Liver (tissue), 9 donors: Measurements from ENCODE around the gene NFIX. TPM values are rescaled to one million over a fixed set of nuclear protein-coding genes. Genes with fewer than 3 reads are reported as not detected.

Experiments used
- DNase-seq: peaks from one replicate; pipeline ENCODE4 v3.0.0-alpha.2; 2017; ENCODE audit warnings: low spot score
- H3K27ac ChIP-seq, 2 donors: one replicate each; pipeline ENCODE4 v1.7.0; 2013; ENCODE audit warnings: inconsistent platforms in 2 of 2, low read length in 2 of 2, control low read depth in 1 of 2, low read depth in 1 of 2, mild to moderate bottlenecking in 1 of 2
- H3K27me3 ChIP-seq, 4 donors: one replicate each; pipeline versions ENCODE4 v1.6.1 to v1.7.0; 2013; ENCODE audit warnings: low read length in 3 of 4, inconsistent platforms in 1 of 4, mild to moderate bottlenecking in 1 of 4, moderate library complexity in 1 of 4; ENCODE audit not compliant: control insufficient read depth in 4 of 4, insufficient read depth in 4 of 4
- H3K36me3 ChIP-seq, 4 donors: one replicate each; pipeline versions ENCODE4 v1.6.1 to v1.7.0; 2013; ENCODE audit warnings: low read length in 3 of 4, mild to moderate bottlenecking in 3 of 4, low read depth in 1 of 4, moderate library complexity in 1 of 4; ENCODE audit not compliant: control insufficient read depth in 4 of 4, insufficient read depth in 3 of 4
- H3K4me1 ChIP-seq, 4 donors: one replicate each; pipeline versions ENCODE4 v1.6.1 to v1.7.0; 2013; ENCODE audit warnings: low read length in 3 of 4, mild to moderate bottlenecking in 3 of 4, moderate library complexity in 1 of 4; ENCODE audit not compliant: control insufficient read depth in 4 of 4, insufficient read depth in 4 of 4
- H3K4me3 ChIP-seq, 3 donors: one replicate each; pipeline versions ENCODE4 v1.6.1 to v1.7.0; 2013; ENCODE audit warnings: low read length in 3 of 3, control low read depth in 1 of 3, low read depth in 1 of 3, mild to moderate bottlenecking in 1 of 3
- H3K9ac ChIP-seq, 2 donors: one replicate each; pipeline ENCODE4 v1.7.0; 2013; ENCODE audit warnings: low read length in 2 of 2, mild to moderate bottlenecking in 2 of 2, moderate library complexity in 2 of 2, control low read depth in 1 of 2, low read depth in 1 of 2
- H3K9me3 ChIP-seq, 4 donors: one replicate each; pipeline versions ENCODE4 v1.6.1 to v1.7.0; 2013; ENCODE audit warnings: low read length in 3 of 4; ENCODE audit not compliant: control insufficient read depth in 4 of 4
- EGR1 ChIP-seq, 2 donors: IDR thresholded peaks; 2 replicates each; pipeline ENCODE4 v1.6.1; 2016 to 2018; ENCODE audit warnings: antibody characterized with exemption in 2 of 2, low read depth in 2 of 2
- FOXA2 ChIP-seq: IDR thresholded peaks from 2 replicates; pipeline ENCODE4 v1.6.1; 2016; ENCODE audit warnings: antibody characterized with exemption
- GABPA ChIP-seq, 2 donors: IDR thresholded peaks in 1 of 2; conservative IDR thresholded peaks in 1 of 2; 2 replicates each; pipeline ENCODE4 v1.6.1; 2016; ENCODE audit warnings: antibody characterized with exemption in 2 of 2, mild to moderate bottlenecking in 1 of 2, moderate library complexity in 1 of 2
- HNF4G ChIP-seq: IDR thresholded peaks from 2 replicates; pipeline ENCODE4 v1.6.1; 2016; ENCODE audit warnings: antibody characterized with exemption
- JUND ChIP-seq, 2 donors: IDR thresholded peaks; 2 replicates each; pipeline ENCODE4 v1.6.1; 2016; ENCODE audit warnings: antibody characterized with exemption in 2 of 2
- NR2F2 ChIP-seq: IDR thresholded peaks from 2 replicates; pipeline ENCODE4 v1.6.1; 2016; ENCODE audit warnings: antibody characterized with exemption
- TAF1 ChIP-seq: conservative IDR thresholded peaks from 2 replicates; pipeline ENCODE4 v1.6.1; 2016; ENCODE audit warnings: antibody characterized with exemption, mild to moderate bottlenecking
- YY1 ChIP-seq: IDR thresholded peaks from 2 replicates; pipeline ENCODE4 v1.6.1; 2016; ENCODE audit warnings: antibody characterized with exemption, mild to moderate bottlenecking
- WGBS: extraction: QIAGEN DNeasy Blood & Tissue Kit; methylation state at CpG from one replicate; pipeline ENCODE4 v1.1.7; 2013; 5-methylcytosine and 5-hydroxymethylcytosine counted together
- polyA plus RNA-seq, 2 donors: library from polyadenylated mRNA; stranded (reverse) in 1 of 2; unstranded in 1 of 2; fragments of 200-250 nt in 1 of 2; fragments of >200 nt in 1 of 2; fragmentation: Nextera tagmentation in 1 of 2; extraction: Ambion mirVana in 1 of 2; gene quantifications; one replicate each; pipeline versions ENCODE4 v1.2.1 to v1.2.3, GENCODE V29; 2013 to 2015
- total RNA-seq, 2 donors: library from RNA; depleted of rRNA; stranded (reverse); fragments of >200 nt; gene quantifications; one replicate each; pipeline ENCODE4 v1.2.3, GENCODE V29; 2014
- TF ChIP-seq, protein P1 (sequence below): IDR thresholded peaks from 2 replicates; pipeline ENCODE4 v1.6.1; 2016; ENCODE audit warnings: antibody characterized with exemption
- TF ChIP-seq, protein P2 (sequence below): IDR thresholded peaks from 2 replicates; pipeline ENCODE4 v1.6.1; 2016; ENCODE audit warnings: antibody characterized with exemption
- TF ChIP-seq, protein P3 (sequence below): fragments of 150-350 bp; IDR thresholded peaks from 2 replicates; pipeline ENCODE4 v1.5.1; 2017; ENCODE audit warnings: improper control_type of control experiment, low read depth, low read length; ENCODE audit not compliant: missing input control
- TF ChIP-seq, protein P4 (sequence below): IDR thresholded peaks from 2 replicates; pipeline ENCODE4 v1.6.1; 2016; ENCODE audit warnings: antibody characterized with exemption, mild to moderate bottlenecking
- donor health status: healthy.
- donor health status: healthy.
- donor health status: healthy.
- donor health status: healthy.
- donor health status: healthy.

The NFIX gene
- total and polyA plus RNA-seq, 4 donors, result 3.3 to 18.4 (median 12.6) TPM

DNA sequence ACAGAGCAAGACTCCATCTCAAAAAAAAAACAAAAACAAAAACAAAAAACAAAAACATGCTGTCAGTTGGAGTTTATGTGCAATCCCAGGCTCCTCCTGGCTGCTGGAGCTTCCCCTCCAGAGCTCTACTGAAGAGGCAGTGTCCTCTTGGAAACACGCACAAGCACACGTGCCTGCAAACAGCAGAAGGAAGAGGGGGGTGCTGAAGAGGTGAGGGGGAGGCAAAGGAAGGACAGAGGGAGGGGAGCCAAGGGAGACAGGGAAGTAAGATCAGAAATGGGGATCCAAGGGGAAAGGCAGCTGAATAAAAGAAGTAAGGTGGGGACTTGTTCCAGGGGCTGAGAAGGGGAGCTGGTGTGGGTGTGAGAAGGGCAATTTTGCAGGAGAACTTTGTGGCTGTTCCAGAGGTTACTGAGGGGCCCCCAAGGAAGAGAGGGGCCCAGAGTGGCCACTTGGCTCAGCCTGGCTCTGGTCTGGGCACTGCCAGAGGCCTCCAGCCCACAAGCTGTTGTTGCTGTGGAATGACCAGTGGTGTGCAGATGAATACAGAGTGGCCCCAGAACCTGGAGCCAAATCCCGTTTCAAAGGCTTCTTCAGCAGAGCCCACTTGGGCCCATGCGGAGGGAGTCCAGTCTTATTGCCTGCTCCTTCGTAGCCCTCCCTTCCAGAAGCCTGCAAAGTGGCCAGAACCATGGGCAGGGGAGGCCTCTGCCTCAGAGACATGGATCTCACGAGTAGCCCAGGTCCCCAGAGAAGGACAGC lies 73.0 kb downstream of the NFIX start:
- Histone ChIP-seq H3K27me3 (no peaks in the 10 kb centered on the region), H3K4me3 (no peak overlapping the region), H3K4me1 (peaks cover 0 to 9% (median 2%) of the 10 kb centered on the region in 4 donors), H3K9ac (no peak overlapping the region), H3K36me3 (no peaks in the 10 kb centered on the region), H3K27ac (no peak overlapping the region), H3K9me3 (no peaks in the 10 kb centered on the region)
- TF ChIP-seq, protein P1, sequence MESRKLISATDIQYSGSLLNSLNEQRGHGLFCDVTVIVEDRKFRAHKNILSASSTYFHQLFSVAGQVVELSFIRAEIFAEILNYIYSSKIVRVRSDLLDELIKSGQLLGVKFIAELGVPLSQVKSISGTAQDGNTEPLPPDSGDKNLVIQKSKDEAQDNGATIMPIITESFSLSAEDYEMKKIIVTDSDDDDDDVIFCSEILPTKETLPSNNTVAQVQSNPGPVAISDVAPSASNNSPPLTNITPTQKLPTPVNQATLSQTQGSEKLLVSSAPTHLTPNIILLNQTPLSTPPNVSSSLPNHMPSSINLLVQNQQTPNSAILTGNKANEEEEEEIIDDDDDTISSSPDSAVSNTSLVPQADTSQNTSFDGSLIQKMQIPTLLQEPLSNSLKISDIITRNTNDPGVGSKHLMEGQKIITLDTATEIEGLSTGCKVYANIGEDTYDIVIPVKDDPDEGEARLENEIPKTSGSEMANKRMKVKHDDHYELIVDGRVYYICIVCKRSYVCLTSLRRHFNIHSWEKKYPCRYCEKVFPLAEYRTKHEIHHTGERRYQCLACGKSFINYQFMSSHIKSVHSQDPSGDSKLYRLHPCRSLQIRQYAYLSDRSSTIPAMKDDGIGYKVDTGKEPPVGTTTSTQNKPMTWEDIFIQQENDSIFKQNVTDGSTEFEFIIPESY, result no peak
- TF ChIP-seq YY1, result no peak
- TF ChIP-seq, protein P2, sequence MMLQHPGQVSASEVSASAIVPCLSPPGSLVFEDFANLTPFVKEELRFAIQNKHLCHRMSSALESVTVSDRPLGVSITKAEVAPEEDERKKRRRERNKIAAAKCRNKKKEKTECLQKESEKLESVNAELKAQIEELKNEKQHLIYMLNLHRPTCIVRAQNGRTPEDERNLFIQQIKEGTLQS, result no peak
- no peak for TF ChIP-seq TAF1
- TF ChIP-seq FOXA2, result no peak
- TF ChIP-seq, protein P3, sequence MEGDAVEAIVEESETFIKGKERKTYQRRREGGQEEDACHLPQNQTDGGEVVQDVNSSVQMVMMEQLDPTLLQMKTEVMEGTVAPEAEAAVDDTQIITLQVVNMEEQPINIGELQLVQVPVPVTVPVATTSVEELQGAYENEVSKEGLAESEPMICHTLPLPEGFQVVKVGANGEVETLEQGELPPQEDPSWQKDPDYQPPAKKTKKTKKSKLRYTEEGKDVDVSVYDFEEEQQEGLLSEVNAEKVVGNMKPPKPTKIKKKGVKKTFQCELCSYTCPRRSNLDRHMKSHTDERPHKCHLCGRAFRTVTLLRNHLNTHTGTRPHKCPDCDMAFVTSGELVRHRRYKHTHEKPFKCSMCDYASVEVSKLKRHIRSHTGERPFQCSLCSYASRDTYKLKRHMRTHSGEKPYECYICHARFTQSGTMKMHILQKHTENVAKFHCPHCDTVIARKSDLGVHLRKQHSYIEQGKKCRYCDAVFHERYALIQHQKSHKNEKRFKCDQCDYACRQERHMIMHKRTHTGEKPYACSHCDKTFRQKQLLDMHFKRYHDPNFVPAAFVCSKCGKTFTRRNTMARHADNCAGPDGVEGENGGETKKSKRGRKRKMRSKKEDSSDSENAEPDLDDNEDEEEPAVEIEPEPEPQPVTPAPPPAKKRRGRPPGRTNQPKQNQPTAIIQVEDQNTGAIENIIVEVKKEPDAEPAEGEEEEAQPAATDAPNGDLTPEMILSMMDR, result no peak
- no peak for TF ChIP-seq JUND (IDR thresholded peaks at IDR 0.05)
- no peak for TF ChIP-seq GABPA (IDR thresholded peaks at IDR 0.05 in 1 of 2, conservative IDR thresholded peaks at IDR 0.05 in 1 of 2)
- no peak for TF ChIP-seq HNF4G
- TF ChIP-seq, protein P4, sequence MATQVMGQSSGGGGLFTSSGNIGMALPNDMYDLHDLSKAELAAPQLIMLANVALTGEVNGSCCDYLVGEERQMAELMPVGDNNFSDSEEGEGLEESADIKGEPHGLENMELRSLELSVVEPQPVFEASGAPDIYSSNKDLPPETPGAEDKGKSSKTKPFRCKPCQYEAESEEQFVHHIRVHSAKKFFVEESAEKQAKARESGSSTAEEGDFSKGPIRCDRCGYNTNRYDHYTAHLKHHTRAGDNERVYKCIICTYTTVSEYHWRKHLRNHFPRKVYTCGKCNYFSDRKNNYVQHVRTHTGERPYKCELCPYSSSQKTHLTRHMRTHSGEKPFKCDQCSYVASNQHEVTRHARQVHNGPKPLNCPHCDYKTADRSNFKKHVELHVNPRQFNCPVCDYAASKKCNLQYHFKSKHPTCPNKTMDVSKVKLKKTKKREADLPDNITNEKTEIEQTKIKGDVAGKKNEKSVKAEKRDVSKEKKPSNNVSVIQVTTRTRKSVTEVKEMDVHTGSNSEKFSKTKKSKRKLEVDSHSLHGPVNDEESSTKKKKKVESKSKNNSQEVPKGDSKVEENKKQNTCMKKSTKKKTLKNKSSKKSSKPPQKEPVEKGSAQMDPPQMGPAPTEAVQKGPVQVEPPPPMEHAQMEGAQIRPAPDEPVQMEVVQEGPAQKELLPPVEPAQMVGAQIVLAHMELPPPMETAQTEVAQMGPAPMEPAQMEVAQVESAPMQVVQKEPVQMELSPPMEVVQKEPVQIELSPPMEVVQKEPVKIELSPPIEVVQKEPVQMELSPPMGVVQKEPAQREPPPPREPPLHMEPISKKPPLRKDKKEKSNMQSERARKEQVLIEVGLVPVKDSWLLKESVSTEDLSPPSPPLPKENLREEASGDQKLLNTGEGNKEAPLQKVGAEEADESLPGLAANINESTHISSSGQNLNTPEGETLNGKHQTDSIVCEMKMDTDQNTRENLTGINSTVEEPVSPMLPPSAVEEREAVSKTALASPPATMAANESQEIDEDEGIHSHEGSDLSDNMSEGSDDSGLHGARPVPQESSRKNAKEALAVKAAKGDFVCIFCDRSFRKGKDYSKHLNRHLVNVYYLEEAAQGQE, result no peak
- no peak for TF ChIP-seq NR2F2
- no peak for TF ChIP-seq EGR1 (IDR thresholded peaks at IDR 0.05; ENCODE audit: low read depth in 2 of 2)
- 75% methylated on average over 6 of the region's 6 CpGs for WGBS
- DNase-seq, result no peak
